ENCODE results near the gene NXPH2.
"Not testable (repeated sequence)": the region's sequence is repeated elsewhere in the genome, so short reads cannot be mapped to it uniquely, and the experiment has no call there.

Gene NXPH2

DNA sequence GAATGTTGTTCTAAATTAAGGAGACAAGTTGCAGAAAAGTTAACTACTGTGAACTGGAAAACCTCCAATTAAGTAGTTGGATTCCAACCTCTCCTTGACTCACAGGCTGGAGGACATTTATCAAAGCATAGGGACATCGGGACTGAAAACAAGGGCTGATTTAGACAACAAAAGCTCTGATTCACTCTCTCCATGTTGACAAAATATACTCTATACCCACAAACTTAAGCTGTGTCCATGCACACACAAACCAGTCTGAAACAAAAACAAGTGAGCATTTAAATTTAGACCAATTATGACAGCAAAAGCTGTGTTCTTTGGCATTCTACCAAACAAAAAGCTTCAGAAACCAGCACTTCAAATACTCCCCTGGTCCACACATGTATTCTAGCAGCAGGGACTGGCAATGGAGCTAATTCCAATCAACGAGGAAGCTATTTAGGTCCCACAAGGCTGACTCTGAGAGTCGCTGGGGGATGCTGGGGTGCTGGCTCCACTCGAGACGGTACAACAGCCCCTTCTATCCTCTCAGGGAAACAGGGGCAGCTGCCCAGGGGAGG, 71.4 kb downstream of the NXPH2 start:
- DNase-seq, result no peak

- no peak for DNase-seq
These were observed 72.7 kb downstream of the NXPH2 start for GRCh38 chr2:138707392-138708074.

- no peak for DNase-seq
These were observed 76.9 kb downstream of the NXPH2 start for GRCh38 chr2:138703242-138703641.

GRCh38 chr2:138700716-138701115, 79.5 kb downstream of the NXPH2 start:
- no peak for DNase-seq

DNA sequence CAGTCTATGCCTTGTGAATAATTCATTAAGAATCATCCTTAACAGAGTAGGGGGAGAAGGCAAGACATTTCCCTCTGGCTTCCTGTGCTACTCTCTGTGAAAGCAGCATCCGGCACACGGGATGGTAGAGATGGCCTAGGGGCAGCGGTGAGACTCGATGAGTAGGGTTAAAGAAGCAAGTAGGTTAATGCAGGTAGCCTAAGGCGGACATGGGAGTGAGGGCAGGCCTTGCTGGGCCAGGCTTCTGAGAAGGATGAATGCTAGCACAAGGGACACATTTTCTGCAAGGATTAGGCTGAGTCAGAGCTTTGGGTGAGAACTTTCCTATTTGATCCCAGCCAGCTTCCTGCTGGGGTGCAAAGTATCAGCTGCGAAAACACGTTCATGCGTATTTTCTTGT, 80.8 kb downstream of the NXPH2 start:
- no peak for DNase-seq

DNA sequence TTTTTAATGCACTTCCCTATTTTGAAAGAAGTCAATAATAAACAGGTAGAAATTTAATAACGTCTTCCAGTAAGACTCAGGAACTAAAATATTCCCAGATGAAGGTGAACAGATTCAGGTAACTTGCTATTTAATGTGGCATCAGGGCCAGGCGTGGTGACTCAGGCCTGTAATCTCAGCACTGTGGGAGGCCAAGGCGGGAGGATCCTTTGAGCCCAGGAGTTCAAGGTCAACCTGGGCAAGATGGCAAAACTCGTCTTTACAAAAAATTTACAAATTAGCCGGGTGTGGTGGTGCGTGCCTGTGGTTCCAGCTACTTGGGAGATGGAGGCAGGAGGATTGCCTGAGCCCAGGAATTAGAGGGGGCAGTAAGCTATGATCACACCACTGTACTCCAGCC, 81.8 kb downstream of the NXPH2 start:
- DNase-seq, result no peak

DNA sequence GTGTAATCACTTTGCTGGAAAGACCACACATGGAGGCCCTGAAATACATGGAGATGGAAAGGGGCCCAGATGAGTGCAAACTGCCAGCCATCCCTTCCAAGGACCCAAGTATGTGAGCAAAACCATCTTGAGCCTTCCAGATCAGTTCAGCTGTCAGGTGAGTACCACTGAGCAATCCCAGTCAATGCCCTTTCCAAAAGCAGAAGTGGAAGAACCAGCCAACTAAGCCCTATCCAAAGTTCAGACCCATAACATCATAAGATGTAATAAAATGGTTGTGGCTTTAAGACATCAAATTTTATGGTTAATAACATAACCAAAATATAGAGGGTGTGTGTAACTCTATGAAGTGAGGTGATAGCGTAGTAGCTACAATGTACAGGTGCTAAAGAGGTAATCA, 88.5 kb downstream of the NXPH2 start:
- no peak for DNase-seq

- peak; percentile 13 for DNase-seq
These were observed 90.5 kb downstream of the NXPH2 start for GRCh38 chr2:138689705-138690104.

DNA sequence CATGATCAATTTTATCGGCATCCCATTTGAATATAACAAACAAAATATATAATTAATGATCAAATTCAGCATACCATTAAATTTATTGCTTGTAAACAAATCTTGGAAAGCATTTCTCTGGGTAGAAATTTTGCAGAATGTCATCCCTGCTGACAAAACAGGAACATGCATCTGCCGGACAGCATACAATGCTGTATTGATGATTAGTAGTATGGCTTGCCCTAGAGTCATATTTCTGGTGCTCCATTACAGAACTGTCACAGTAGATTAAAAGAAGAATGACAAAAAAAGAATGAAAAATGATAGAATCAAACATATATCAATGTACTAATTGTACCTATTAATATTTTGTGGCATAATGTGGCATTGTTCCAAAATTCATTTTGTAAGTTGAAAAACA, 98.0 kb downstream of the NXPH2 start:
- DNase-seq, result no peak

DNA sequence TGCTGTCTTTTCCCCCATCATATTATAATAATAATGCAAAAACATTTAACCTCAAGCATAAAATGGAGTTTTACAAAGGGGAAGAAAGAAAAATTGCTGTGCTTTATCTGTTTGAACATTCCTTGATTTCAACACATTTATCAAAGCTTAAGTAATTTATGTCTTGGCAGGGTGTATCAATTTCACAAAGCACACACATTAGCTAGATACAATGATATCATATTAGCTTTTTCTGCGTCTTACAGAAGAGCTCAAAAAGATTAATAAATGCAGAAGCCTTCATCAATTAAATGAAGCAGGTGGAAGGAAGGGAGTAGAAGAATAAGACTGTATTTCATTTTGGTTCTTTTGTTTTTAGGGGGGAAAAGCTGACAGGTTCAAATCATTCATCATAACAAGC, 103.0 kb downstream of the NXPH2 start:
- no peak for DNase-seq

DNA sequence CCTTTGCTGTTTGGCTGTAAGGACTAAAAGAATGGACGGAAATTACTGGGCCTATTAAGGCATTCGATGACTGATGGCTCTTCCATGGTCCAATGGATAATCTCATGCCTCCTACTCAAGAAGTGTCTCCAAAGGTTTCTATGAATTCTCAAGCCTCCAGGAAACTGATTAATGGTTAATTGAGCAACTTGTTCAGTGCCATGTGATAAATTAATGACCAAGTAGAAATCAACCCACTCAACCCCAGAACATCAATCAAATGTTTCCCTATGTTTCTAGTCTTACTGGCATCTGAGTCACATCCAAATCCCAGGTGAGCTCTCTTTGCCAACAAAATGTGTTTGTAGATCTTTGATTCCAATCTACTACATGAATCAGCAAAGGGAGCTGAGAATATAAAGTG, 103.6 kb downstream of the NXPH2 start:
- no peak for DNase-seq

DNA sequence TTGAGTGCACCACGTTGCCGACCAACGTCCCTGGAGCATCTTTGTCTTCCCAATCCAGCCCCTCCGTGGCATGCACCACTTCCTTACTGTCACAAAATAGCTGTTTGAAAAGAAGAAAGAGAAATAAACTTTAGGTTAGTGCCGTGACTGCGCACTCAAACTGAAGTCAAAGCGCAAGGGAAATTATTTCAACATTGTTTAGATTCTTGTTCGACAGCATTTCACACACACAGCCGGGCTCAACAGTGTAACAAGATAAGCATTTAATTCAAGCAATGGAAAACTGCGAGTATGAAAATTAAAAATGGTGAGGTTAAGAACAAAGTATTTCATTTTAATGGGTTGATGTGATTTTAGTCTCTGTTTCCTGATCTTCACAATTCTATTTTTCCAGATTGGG, 108.6 kb downstream of the NXPH2 start:
- DNase-seq, result no peak

GRCh38 chr2:138670734-138671133, 109.5 kb downstream of the NXPH2 start:
- DNase-seq, result no peak

DNA sequence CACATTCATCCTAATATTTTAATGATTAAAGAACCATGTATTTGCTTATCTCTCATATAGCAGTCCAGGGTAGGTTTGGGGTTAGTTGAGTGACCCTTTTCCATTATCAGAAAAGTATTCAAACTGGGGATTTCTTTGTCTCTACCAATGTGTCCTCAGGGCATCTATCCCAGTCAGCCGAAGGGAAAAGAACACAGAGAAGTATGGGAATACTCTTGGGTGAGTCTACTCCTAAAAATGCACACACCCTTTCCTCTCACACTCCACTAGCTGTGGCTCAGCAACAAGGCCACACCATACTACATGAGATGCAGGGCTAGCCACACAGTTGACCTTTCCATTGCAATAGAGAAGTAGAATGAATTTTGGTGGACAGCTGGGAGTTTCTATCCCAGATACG, 114.3 kb downstream of the NXPH2 start:
- no peak for DNase-seq

DNA sequence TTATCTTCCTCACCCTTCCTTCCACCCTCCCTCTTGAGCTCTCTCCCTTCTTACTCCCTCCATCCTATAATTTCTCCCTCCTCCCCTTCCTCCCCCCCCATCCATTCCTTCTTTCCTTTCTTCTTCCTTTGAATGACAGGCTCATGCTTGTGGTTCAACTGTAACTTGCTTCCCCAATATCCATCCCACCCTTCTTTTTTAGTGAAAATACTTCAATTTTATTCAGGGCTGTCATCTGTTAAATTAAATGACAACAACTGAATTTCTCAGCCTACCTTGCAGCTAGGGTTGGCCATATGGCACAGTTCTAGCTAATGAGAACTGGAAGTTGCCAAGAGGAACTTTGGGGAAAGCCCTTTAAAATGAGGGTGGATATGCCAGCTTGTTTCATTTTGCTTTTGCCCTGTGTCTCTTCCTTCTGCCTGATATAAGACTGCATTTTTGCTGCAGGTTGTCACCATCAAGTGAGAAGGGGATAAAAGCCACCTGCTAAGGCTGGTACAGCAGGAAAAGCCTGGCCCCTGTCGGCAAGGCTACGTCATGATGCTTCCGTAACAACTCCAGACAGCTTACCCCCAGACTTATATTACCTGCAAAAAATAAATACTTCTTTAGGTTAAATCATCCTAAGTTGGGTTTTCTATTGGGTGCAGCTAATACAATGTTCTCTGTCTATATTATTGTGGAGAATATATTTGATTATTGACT, 121.8 kb downstream of the NXPH2 start:
- no peak for DNase-seq

DNA sequence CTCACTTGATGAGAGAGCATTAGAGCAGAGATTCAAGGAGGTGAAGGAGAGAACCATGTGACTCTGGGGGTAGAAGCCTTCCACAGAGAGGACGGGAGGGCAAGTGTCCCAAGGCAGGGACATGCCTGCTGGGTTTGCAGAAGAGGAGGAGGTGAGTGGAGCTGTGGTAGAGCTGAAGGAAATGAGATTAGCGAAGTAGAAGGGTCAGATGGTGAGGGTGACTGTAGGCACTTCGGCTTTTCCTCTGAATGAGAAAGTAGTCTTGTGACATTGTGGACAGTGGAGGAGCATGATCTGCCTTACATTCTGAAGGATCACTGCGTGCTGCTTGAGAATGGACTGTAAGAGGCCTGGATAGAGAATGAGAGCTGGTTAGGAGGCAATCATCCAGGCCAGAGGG, 126.0 kb downstream of the NXPH2 start:
- no peak for DNase-seq

GRCh38 chr2:138652378-138652777, 127.8 kb downstream of the NXPH2 start:
- no peak for DNase-seq

DNA sequence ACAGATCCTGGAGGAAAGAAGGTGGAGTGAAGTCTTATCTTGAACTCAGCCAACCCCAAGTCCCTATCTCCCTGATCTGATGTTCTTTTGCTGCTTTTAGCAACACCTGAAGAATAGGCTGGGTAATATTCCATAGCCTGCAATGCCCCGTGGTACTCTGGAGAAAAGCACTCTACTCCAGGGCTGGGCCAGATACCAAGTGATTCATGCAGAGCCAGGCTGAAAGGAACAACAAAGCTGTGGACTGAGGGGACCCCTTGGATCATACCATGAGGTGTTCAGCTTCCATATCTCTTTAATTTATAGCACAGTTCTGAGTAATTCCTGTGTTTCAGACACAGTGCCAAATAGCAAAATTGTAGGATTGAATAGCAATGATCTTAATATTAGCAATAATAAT, 130.6 kb downstream of the NXPH2 start:
- DNase-seq, result no peak

GRCh38 chr2:138648606-138649005, 131.6 kb downstream of the NXPH2 start:
- DNase-seq, result no peak

DNA sequence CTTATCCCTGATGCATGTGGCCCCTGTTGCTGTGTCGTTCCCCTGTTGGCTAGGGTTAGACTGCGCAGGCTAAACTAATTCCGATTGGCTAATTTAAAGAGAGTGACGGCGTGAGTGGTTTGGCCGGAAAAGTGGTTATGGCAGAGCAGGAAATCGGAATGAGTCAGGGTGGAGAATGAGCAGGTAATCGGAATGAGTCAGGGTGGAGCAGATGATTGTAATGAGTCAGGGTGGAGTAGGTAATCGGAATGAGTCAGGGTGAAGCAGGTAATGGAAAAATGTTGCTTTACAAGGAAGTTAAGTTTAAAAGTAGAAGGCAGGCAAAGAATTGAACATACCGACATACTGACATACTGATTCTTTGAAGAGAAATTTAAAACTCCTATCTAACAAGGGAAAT, 135.4 kb downstream of the NXPH2 start:
- not testable (repeated sequence) for DNase-seq

DNA sequence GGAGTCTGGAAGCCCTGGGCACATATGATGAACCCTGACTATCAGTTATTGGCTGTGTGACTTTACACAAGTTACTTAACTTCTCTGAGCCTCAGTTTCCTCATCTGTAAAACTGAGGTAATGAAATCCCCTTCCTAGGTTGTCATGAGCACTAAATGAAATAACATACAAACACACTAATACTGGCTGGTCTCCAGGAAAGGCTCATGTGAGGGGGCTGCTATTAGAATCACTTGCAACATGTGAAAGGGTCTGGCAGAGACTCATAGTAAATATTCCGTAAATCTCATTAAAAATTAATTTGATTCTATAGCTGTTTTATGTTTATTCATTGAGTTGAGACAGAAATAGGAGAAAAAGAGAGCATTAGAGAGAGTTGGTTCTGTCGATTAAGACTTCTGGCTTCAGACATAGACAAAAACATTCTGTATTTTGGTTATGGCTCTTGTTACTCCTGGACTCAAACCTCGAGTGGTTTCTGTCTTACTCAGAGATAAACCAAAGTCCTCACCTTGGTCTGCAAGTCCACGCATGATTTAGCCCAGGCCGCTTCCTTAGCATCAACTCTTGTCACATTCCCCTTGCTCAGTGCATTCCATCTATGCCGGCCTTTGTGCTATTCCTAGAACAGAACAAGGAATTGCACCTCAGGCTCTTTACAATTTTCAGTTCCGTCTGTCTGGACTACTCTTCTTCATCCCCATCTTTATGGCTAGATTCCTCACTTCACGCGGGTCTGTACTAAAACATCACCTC, 139.1 kb downstream of the NXPH2 start:
- no peak for DNase-seq

DNA sequence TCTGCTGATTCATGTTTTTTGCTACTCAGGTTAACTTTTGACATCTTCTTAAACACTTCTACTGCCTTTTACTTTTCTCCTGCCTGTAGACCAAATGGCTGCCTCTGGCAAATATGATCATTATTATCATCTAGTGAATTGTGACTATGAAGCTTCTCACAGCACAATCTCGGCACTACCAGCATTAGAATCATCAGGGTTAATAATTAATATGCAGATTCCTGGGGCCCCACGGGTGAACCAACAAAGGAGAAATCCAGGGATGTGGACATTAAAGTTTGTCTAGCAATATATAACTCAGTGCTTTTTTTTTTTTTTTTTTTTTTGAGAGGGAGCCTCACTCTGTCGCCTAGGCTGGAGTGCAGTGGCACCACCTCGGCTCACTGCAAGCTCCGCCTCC, 142.5 kb downstream of the NXPH2 start:
- DNase-seq, result no peak

DNA sequence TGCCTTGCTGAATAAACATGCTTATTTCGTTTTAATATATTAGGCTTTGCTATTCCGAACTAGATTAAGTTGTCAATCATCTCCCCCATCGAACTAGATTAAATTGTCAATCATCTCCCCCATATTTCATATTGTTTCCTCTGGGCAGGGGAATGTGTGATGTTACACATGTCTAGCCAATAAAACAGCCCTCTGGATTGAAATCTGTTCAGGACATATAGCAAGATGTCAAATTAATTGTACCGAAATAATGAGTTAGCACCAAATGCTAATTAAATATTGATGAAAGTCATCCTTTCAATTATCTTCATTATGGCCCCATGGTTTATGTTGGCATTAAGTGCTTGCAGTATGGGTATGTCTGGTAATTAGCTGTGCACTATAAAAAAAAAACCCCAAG, 143.1 kb downstream of the NXPH2 start:
- DNase-seq, result no peak

DNA sequence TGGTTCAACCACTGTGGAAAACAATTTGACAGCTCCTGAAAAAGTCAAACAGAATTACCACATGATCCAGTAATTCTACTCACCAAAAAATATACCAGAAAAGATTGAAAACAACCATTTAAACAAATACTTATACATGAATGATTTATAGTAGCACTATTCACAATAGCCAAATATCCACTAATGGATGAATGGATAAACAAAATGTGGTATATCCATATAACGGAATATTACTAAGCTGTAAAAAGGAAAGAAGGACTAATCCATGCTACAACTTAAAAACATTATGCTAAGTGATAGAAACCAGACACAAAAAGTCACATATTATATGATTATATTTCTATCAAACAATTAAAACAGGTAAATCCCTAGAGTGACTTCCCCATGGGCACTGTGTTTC, 147.1 kb downstream of the NXPH2 start:
- no peak for DNase-seq

Data from CD4-positive, alpha-beta T cell treated with Interleukin-17A for 1 hour (primary cell).